ENCODE results near the gene PCDHGB3. TPM values are rescaled to one million over a fixed set of nuclear protein-coding genes. Genes with fewer than 3 reads are reported as not detected.
A peak's percentile ranks its signal among the peaks of the same experiment; 100 is the strongest.
"Not testable (repeated sequence)": the region's sequence is repeated elsewhere in the genome, so short reads cannot be mapped to it uniquely, and the experiment has no call there.

PCDHGB3 gene
- total and polyA plus RNA-seq, 12 donors, result 0.39 to 14.0 (median 9.0) TPM

- no peak for DNase-seq
- Histone ChIP-seq H3K27ac (no peak overlapping the region), H3K36me3 (peaks cover 0 to 5% (median 0%) of the 10 kb centered on the region in 9 donors), H3K4me3 (no peak overlapping the region), H3K4me1 (peaks cover 0 to 14% (median 0%) of the 10 kb centered on the region in 9 donors), H3K27me3 (peaks cover 0 to 25% (median 0%) of the 10 kb centered on the region in 7 donors), H3K9me3 (peaks cover 0 to 80% (median 15%) of the 10 kb centered on the region in 11 donors)
- ATAC-seq, result no peak
- intact Hi-C loops (cut with DNase I), result loop anchor here in 5 of 10 donors (5.0 to 10.0 kb wide), 4 partner anchors 83 to 237 kb away; partner anchors contain the start of genes PCDHB12 (in 1 of the 5) and PCDHB15 (in 1 of the 5)
- TF ChIP-seq CTCF (IDR thresholded peaks at IDR 0.05), result no peak
- WGBS, 2 donors, result 78 to 79% methylated on average over 8 of the region's 8 CpGs
Measured at GRCh38 chr5:141328231-141328630, 41.8 kb upstream of the PCDHGB3 start.

- no peak for DNase-seq
- intact Hi-C loops (cut with DNase I), result loop anchor here in 1 of 10 donors (10.0 kb wide), 1 partner anchor 234 kb away; no protein-coding TSS in a partner anchor
- H3K4me3 ChIP-seq, result peak within 1 kb of the TSS in 9 of 10 donors; percentile 10 to 43 (median 37)
Measured at GRCh38 chr5:141330299-141331080, 39.6 kb upstream of the PCDHGB3 start, which contains the start of gene PCDHGA1. Gene PCDHGA1, plus strand, starts transcription at chr5:141330514.

GRCh38 chr5:141332571-141332970 is 37.5 kb upstream of the PCDHGB3 start:
- not testable (repeated sequence) for DNase-seq, H3K4me1 ChIP-seq, H3K4me3 ChIP-seq, H3K27ac ChIP-seq, ATAC-seq, H3K36me3 ChIP-seq
- peaks cover 0 to 99% (median 19%) of the 10 kb centered on the region in 11 donors for H3K9me3 ChIP-seq
- H3K27me3 ChIP-seq, result peaks cover 0 to 58% (median 0%) of the 10 kb centered on the region in 7 donors
- intact Hi-C loops (cut with DNase I), result loop anchor here in 1 of 10 donors (10.0 kb wide), 1 partner anchor 232 kb away; no protein-coding TSS in a partner anchor
- 25 to 40% methylated on average over 38 to 39 of the region's 39 CpGs for WGBS, 2 donors

More at GRCh38 chr5:141330299-141331080, 39.6 kb upstream of the PCDHGB3 start, which contains the start of gene PCDHGA1:
- TF ChIP-seq CTCF (IDR thresholded peaks at IDR 0.05), result peak in 7 of 9 donors; percentile 35 to 65 (median 54)
- Histone ChIP-seq H3K27me3 (peaks cover 0 to 48% (median 0%) of the 10 kb centered on the region in 7 donors), H3K4me1 (peaks cover 0 to 14% (median 0%) of the 10 kb centered on the region in 9 donors), H3K9me3 (peaks cover 0 to 92% (median 15%) of the 10 kb centered on the region in 11 donors), H3K27ac (peak within 1 kb of the TSS in 7 of 10 donors; percentile 24 to 57 (median 34)), H3K36me3 (peaks cover 0 to 5% (median 0%) of the 10 kb centered on the region in 9 donors)
- ATAC-seq, result peak in 7 of 8 donors; percentile 54 to 71 (median 62)
- 21 to 30% methylated on average over 21 of the region's 21 CpGs for WGBS, 2 donors

GRCh38 chr5:141338538-141339306 is 31.3 kb upstream of the PCDHGB3 start, which contains the start of gene PCDHGA2:
Gene PCDHGA2, plus strand, starts transcription at chr5:141338760.
- peaks cover 0 to 99% (median 24%) of the 10 kb centered on the region in 11 donors for H3K9me3 ChIP-seq
- peak; percentile 47 to 81 (median 71) for ATAC-seq
- H3K36me3 ChIP-seq, result no peaks in the 10 kb centered on the region
- H3K4me1 ChIP-seq, result peaks cover 0 to 4% (median 0%) of the 10 kb centered on the region in 9 donors
- peak; percentile 42 to 70 (median 57) for TF ChIP-seq CTCF (IDR thresholded peaks at IDR 0.05)
- intact Hi-C loops (cut with DNase I), result loop anchor here in 3 of 10 donors (5.0 to 10.0 kb wide), 2 partner anchors 224 to 226 kb away; no protein-coding TSS in a partner anchor
- H3K27ac ChIP-seq, result peak within 1 kb of the TSS in 9 of 10 donors; percentile 16 to 82 (median 67)
- 7 to 8% methylated on average over 27 of the region's 27 CpGs for WGBS, 2 donors
- DNase-seq, result peak in 1 of 2 donors; percentile 36
- peaks cover 0 to 61% (median 0%) of the 10 kb centered on the region in 7 donors for H3K27me3 ChIP-seq
- peak within 1 kb of the TSS; percentile 5 to 60 (median 46) for H3K4me3 ChIP-seq

GRCh38 chr5:141340781-141341354 is 29.2 kb upstream of the PCDHGB3 start:
- intact Hi-C loops (cut with DNase I), result loop anchor here in 4 of 10 donors (5.0 to 10.0 kb wide), 3 partner anchors 81 to 224 kb away; partner anchors contain the start of gene PCDHGA11 (in 1 of the 4)
- H3K4me1 ChIP-seq, H3K36me3 ChIP-seq, DNase-seq: not testable (repeated sequence)
- WGBS, 2 donors, result 49 to 55% methylated on average over 36 to 44 of the region's 45 CpGs
- peak overlapping the region in 9 of 10 donors; percentile 12 to 54 (median 32) for H3K4me3 ChIP-seq
- H3K27me3 ChIP-seq, result peaks cover 0 to 54% (median 0%) of the 10 kb centered on the region in 7 donors
- peak in 2 of 8 donors; percentile 29 to 39 for ATAC-seq
- H3K9me3 ChIP-seq, result peaks cover 0 to 99% (median 35%) of the 10 kb centered on the region in 11 donors
- H3K27ac ChIP-seq, result peak overlapping the region in 2 of 10 donors; percentile 77 to 83

Measured in heart right ventricle (tissue), 16 donors.